GM12878 (cell line): ENCODE data around the gene SEMA3B. TPM values are rescaled to one million over a fixed set of nuclear protein-coding genes. Genes with fewer than 3 reads are reported as not detected.

Experiments used
- ATAC-seq: fragments of 200-7000 bp; cut with Tn5 transposase; 3 replicates; pipeline ENCODE4 v1.9.1; 2020; ENCODE audit warnings: mild to moderate bottlenecking, moderate library complexity
- BruUV-seq: library from RNA; stranded (reverse); fragments of 400-500 nt; replicated peaks from 2 replicates; lab custom pipeline; 2021; lab: Mats Ljungman, UMichigan
- CTCF ChIA-PET: fragments of 300-600 bp; sonication (Branson Sonifier 250); formaldehyde crosslinking; extraction: SDS; loops from one replicate; lab custom pipeline; 2021; ENCODE audit warnings: inconsistent platforms; lab: Yijun Ruan, JAX
- POLR2A ChIA-PET: fragments of 350-600 bp; formaldehyde crosslinking; extraction: SDS; loops from one replicate; lab custom pipeline; 2021; ENCODE audit warnings: inconsistent platforms; lab: Charles Lee
- RAD21 ChIA-PET: fragments of 300-600 bp; sonication (Branson Sonifier 250); formaldehyde crosslinking; loops from one replicate; lab custom pipeline; 2023; ENCODE audit warnings: antibody characterized with exemption; ENCODE audit not compliant: unreplicated experiment; lab: Charles Lee
- SMC1A ChIA-PET: fragments of 300-600 bp; sonication (Branson Sonifier 250); formaldehyde crosslinking; loops from one replicate; lab custom pipeline; 2023; ENCODE audit not compliant: unreplicated experiment, uncharacterized antibody; lab: Charles Lee
- DNase-seq: peaks from one replicate; pipeline ENCODE4 v3.0.0-alpha.2; 2011; ENCODE audit warnings: low read depth, low spot score
- FAIRE-seq: peaks from 3 replicates; lab custom pipeline; 2011; peaks lifted over from hg19 to GRCh38; lab: Jason Lieb, UNC
- H2AFZ ChIP-seq: 2 replicates; pipeline ENCODE4 v1.6.0; 2011; ENCODE audit warnings: low read depth, low read length, control low read depth; ENCODE audit not compliant: control insufficient read depth
- H3K27ac ChIP-seq: 2 replicates; pipeline ENCODE4 v1.5.1; 2011; ENCODE audit warnings: control low read depth; ENCODE audit not compliant: control insufficient read depth, insufficient read depth
- H3K27me3 ChIP-seq, 2 experiments: replicated peaks in 1 of 2; 2 replicates each; pipeline versions ENCODE4 v1.6.0 to v1.6.1; 2011; ENCODE audit warnings: low read length in 1 of 2; ENCODE audit not compliant: control insufficient read depth in 2 of 2, insufficient read depth in 2 of 2
- H3K36me3 ChIP-seq, 2 experiments: 2 replicates each; pipeline ENCODE4 v1.5.1; 2011; ENCODE audit warnings: low read length in 1 of 2; ENCODE audit not compliant: control insufficient read depth in 2 of 2, insufficient read depth in 2 of 2
- H3K4me1 ChIP-seq: 2 replicates; pipeline ENCODE4 v1.6.1; 2011; ENCODE audit warnings: mild to moderate bottlenecking, low read length, moderate library complexity, mixed read lengths; ENCODE audit not compliant: control insufficient read depth, insufficient read depth
- H3K4me2 ChIP-seq: 2 replicates; pipeline ENCODE4 v1.6.0; 2011; ENCODE audit warnings: control low read depth; ENCODE audit not compliant: control insufficient read depth, insufficient read depth
- H3K4me3 ChIP-seq: fragments of 200-600 bp; sonication (generic); 2 replicates; pipeline ENCODE4 v1.5.1; 2016
- H3K79me2 ChIP-seq: 2 replicates; pipeline ENCODE4 v1.6.0; 2011; ENCODE audit warnings: low read length; ENCODE audit not compliant: control insufficient read depth, insufficient read depth
- H3K9ac ChIP-seq: 2 replicates; pipeline ENCODE4 v1.8.0; 2011; ENCODE audit warnings: low read length, control low read depth, mixed read lengths; ENCODE audit not compliant: control insufficient read depth, insufficient read depth
- H3K9me3 ChIP-seq: replicated peaks from 3 replicates; pipeline ENCODE4 v1.5.1; 2011; ENCODE audit warnings: mild to moderate bottlenecking, low read length; ENCODE audit not compliant: control insufficient read depth, insufficient read depth
- H4K20me1 ChIP-seq: 2 replicates; pipeline ENCODE4 v1.6.0; 2011; ENCODE audit not compliant: control insufficient read depth, insufficient read depth
- BCL11A ChIP-seq: IDR thresholded peaks from 2 replicates; pipeline ENCODE4 v1.6.1; 2011; ENCODE audit warnings: low read depth, low read length
- ETV6 ChIP-seq, 2 experiments: fragments of 450-650 bp in 1 of 2; IDR thresholded peaks in 1 of 2; conservative IDR thresholded peaks in 1 of 2; 2 replicates each; pipeline ENCODE4 v1.6.1; 2014; ENCODE audit warnings: antibody characterized with exemption in 1 of 2, borderline replicate concordance in 1 of 2, low read depth in 1 of 2, mild to moderate bottlenecking in 1 of 2, moderate library complexity in 1 of 2
- GATAD2B ChIP-seq: fragments of 450-650 bp; conservative IDR thresholded peaks from 2 replicates; pipeline ENCODE4 v1.6.1; 2017; ENCODE audit warnings: low read depth, mild to moderate bottlenecking, moderate library complexity
- IRF4 ChIP-seq: IDR thresholded peaks from 2 replicates; pipeline ENCODE4 v1.6.1; 2011; ENCODE audit warnings: low read depth, low read length
- MYB ChIP-seq: fragments of 150-350 bp; IDR thresholded peaks from 2 replicates; pipeline ENCODE4 v1.6.1; 2014; ENCODE audit warnings: mild to moderate bottlenecking, low read depth, low read length, borderline replicate concordance
- RAD51 ChIP-seq: fragments of 450-650 bp; IDR thresholded peaks from 2 replicates; pipeline ENCODE4 v1.6.1; 2016; ENCODE audit warnings: moderate library complexity, mild to moderate bottlenecking, inconsistent platforms
- SREBF1 ChIP-seq: IDR thresholded peaks from 2 replicates; pipeline ENCODE4 v1.6.1; 2012; ENCODE audit warnings: mild to moderate bottlenecking, low read length
- STAT1 ChIP-seq: fragments of 450-650 bp; conservative IDR thresholded peaks from 2 replicates; pipeline ENCODE4 v1.6.1; 2014; ENCODE audit warnings: antibody characterized with exemption, mild to moderate bottlenecking
- ZZZ3 ChIP-seq: IDR thresholded peaks from 2 replicates; pipeline ENCODE4 v1.6.1; 2011; ENCODE audit warnings: low read depth; ENCODE audit not compliant: control insufficient read depth, insufficient read length
- WGBS: methylation state at CpG from one replicate; pipeline ENCODE4 v1.1.6; 2016; ENCODE audit warnings: low lambda C conversion rate; ENCODE audit not compliant: insufficient replicate concordance, insufficient coverage; ENCODE audit errors: missing lambda C conversion rate; 5-methylcytosine and 5-hydroxymethylcytosine counted together
- in situ Hi-C: fragments of 300-500 bp; cut with MboI; formaldehyde crosslinking; loops from 9 replicates; pipeline ENCODE4 v1.14.3; 2018; ENCODE audit warnings: mixed read lengths
- intact Hi-C: fragments of 100-400 bp; cut with micrococcal nuclease; formaldehyde crosslinking; loops from one replicate; pipeline ENCODE4 v1.14.2; 2022; ENCODE audit not compliant: unreplicated experiment
- polyA plus RNA-seq, 11 experiments: library from polyadenylated mRNA; depleted of rRNA in 4 of 11; unstranded in 6 of 11; stranded (reverse) in 5 of 11; fragments of >200 nt; fragmentation: Nextera tagmentation in 4 of 11; fragmentation: Illumina TruSeq in 1 of 11; extraction: Ambion mirVana in 4 of 11; extraction: Trizol in 1 of 11; gene quantifications; 1 replicate in 1 of 11; 2 replicates in 10 of 11; pipeline versions ENCODE4 v1.2.1 to v1.2.3, GENCODE V29; 2011 to 2016; ENCODE audit warnings: inconsistent platforms in 2 of 11, missing spikeins in 2 of 11, low read depth in 1 of 11
- total RNA-seq, 4 experiments: library from RNA; depleted of rRNA in 3 of 4; stranded (reverse); fragments of >200 nt in 3 of 4; fragmentation: Illumina TruSeq in 1 of 4; extraction: Trizol in 1 of 4; gene quantifications; 2 replicates each; pipeline versions ENCODE4 v1.2.1 to v1.2.3, GENCODE V29; 2013 to 2021
- TF ChIP-seq, protein P1 (sequence below): IDR thresholded peaks from 2 replicates; pipeline ENCODE4 v1.6.1; 2011; ENCODE audit warnings: borderline replicate concordance, low read depth, mild to moderate bottlenecking, moderate library complexity, mixed read lengths, low read length; ENCODE audit not compliant: insufficient read depth; ENCODE audit errors: extremely low read length
- TF ChIP-seq, protein P2 (sequence below): fragments of 450-650 bp; IDR thresholded peaks from 2 replicates; pipeline ENCODE4 v1.6.1; 2017; ENCODE audit warnings: mild to moderate bottlenecking, moderate library complexity
- TF ChIP-seq, protein P3 (sequence below): IDR thresholded peaks from 2 replicates; pipeline ENCODE4 v1.6.1; 2012; ENCODE audit warnings: low read depth, low read length, improper control_type of control experiment
- TF ChIP-seq, protein P4 (sequence below): IDR thresholded peaks from 2 replicates; pipeline ENCODE4 v1.6.1; 2012; ENCODE audit warnings: low read depth, low read length, improper control_type of control experiment

Gene SEMA3B
- total and polyA plus RNA-seq, 10 of the 15 experiments (the other 5 are each of a cell fraction or from before 2014, with no cell fraction given): 0.06 to 0.59 (median 0.14) TPM; not detected in 2

DNA sequence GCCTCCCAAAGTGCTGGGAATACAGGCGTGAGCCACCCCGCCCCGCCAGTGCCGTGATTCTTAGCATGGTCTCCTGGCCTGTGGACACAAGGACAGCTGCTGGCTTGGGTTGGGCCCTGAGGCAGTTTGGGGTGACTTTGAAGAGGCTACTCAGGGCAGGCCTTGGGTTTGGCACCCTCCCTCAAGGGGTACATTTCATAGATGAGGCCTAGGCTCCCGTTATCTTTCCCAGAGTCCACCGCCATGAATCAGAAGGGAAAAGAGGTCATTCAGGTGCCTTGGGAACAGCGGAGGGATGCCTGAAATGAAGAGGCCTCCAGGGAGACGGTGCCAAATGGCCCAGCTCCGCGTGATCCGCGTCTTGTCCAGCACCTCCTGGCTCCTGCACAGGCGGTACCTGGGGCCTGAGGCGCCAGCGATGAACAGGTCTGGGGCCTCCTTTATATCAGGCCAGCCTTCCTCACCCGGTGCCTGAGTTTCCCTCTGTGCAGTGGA, 23.6 kb upstream of the SEMA3B start:
- H3K4me1 ChIP-seq: peaks cover 55% of the 10 kb centered on the region
- H3K9ac ChIP-seq: peak overlapping the region; percentile 73
- ATAC-seq (no peak; the same call in 2 of the 3 replicates), FAIRE-seq (no peak), DNase-seq (no peak)
- peak overlapping the region; percentile 94 for H3K4me2 ChIP-seq
- peaks cover 23% of the 10 kb centered on the region for H4K20me1 ChIP-seq
- no peak overlapping the region for H3K27ac ChIP-seq
- in situ Hi-C loops (no loop called here), intact Hi-C loops (no loop called here)
- H3K27me3 ChIP-seq: no peaks in the 10 kb centered on the region
- BruUV-seq: no TSS peak
- SMC1A ChIA-PET: no interaction called here
- POLR2A ChIA-PET: interaction anchor here (1.7 kb wide), 1 partner anchor 10 kb away, joined by 7 read pairs; the partner anchor contains the start of gene GNAI2
- H3K79me2 ChIP-seq: peaks cover 83% of the 10 kb centered on the region
- 89% methylated on average over 16 of the region's 16 CpGs for WGBS
- H2AFZ ChIP-seq: no peak overlapping the region
- H3K36me3 ChIP-seq: peaks cover 12% of the 10 kb centered on the region in 2 experiments; a peak in 3 of 4 replicates
- no peaks in the 10 kb centered on the region for H3K9me3 ChIP-seq
- TF ChIP-seq STAT1 (no peak), SREBF1 (no peak), ZZZ3 (no peak), GATAD2B (no peak), BCL11A (no peak), RAD51 (no peak), IRF4 (no peak), ETV6 (conservative IDR thresholded peaks at IDR 0.05 in 1 of 2, IDR thresholded peaks at IDR 0.05 in 1 of 2; ENCODE audit: borderline replicate concordance in 1 of 2, low read depth in 1 of 2) (no peak), MYB (no peak)
- TF ChIP-seq, protein P1, sequence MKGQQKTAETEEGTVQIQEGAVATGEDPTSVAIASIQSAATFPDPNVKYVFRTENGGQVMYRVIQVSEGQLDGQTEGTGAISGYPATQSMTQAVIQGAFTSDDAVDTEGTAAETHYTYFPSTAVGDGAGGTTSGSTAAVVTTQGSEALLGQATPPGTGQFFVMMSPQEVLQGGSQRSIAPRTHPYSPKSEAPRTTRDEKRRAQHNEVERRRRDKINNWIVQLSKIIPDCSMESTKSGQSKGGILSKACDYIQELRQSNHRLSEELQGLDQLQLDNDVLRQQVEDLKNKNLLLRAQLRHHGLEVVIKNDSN: no peak
- TF ChIP-seq, protein P2, sequence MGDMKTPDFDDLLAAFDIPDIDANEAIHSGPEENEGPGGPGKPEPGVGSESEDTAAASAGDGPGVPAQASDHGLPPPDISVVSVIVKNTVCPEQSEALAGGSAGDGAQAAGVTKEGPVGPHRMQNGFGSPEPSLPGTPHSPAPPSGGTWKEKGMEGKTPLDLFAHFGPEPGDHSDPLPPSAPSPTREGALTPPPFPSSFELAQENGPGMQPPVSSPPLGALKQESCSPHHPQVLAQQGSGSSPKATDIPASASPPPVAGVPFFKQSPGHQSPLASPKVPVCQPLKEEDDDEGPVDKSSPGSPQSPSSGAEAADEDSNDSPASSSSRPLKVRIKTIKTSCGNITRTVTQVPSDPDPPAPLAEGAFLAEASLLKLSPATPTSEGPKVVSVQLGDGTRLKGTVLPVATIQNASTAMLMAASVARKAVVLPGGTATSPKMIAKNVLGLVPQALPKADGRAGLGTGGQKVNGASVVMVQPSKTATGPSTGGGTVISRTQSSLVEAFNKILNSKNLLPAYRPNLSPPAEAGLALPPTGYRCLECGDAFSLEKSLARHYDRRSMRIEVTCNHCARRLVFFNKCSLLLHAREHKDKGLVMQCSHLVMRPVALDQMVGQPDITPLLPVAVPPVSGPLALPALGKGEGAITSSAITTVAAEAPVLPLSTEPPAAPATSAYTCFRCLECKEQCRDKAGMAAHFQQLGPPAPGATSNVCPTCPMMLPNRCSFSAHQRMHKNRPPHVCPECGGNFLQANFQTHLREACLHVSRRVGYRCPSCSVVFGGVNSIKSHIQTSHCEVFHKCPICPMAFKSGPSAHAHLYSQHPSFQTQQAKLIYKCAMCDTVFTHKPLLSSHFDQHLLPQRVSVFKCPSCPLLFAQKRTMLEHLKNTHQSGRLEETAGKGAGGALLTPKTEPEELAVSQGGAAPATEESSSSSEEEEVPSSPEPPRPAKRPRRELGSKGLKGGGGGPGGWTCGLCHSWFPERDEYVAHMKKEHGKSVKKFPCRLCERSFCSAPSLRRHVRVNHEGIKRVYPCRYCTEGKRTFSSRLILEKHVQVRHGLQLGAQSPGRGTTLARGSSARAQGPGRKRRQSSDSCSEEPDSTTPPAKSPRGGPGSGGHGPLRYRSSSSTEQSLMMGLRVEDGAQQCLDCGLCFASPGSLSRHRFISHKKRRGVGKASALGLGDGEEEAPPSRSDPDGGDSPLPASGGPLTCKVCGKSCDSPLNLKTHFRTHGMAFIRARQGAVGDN: no peak
- TF ChIP-seq, protein P3, sequence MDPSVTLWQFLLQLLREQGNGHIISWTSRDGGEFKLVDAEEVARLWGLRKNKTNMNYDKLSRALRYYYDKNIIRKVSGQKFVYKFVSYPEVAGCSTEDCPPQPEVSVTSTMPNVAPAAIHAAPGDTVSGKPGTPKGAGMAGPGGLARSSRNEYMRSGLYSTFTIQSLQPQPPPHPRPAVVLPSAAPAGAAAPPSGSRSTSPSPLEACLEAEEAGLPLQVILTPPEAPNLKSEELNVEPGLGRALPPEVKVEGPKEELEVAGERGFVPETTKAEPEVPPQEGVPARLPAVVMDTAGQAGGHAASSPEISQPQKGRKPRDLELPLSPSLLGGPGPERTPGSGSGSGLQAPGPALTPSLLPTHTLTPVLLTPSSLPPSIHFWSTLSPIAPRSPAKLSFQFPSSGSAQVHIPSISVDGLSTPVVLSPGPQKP: no peak
- TF ChIP-seq, protein P4, sequence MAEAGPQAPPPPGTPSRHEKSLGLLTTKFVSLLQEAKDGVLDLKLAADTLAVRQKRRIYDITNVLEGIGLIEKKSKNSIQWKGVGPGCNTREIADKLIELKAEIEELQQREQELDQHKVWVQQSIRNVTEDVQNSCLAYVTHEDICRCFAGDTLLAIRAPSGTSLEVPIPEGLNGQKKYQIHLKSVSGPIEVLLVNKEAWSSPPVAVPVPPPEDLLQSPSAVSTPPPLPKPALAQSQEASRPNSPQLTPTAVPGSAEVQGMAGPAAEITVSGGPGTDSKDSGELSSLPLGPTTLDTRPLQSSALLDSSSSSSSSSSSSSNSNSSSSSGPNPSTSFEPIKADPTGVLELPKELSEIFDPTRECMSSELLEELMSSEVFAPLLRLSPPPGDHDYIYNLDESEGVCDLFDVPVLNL: no peak
- CTCF ChIA-PET: interaction anchor here (1.0 to 3.6 kb wide), 2 partner anchors 18 to 27 kb away, joined by 3 to 42 read pairs; no protein-coding TSS in a partner anchor
- H3K4me3 ChIP-seq: peak overlapping the region; percentile 70
- RAD21 ChIA-PET: no interaction called here
